HepG2 (cell line): Measurements from ENCODE around the gene EMP2. TPM values are rescaled to one million over a fixed set of nuclear protein-coding genes. Genes with fewer than 3 reads are reported as not detected.

ENCODE experiments used
- ELF3 ChIP-seq: IDR thresholded peaks from 2 replicates; pipeline ENCODE4 v1.6.1; 2016; ENCODE audit warnings: missing genetic modification reagents, missing compliant biosample characterization
- FOXC1 ChIP-seq: sonication (generic); formaldehyde crosslinking; IDR thresholded peaks from 2 replicates; pipeline ENCODE4 v1.8.0; 2022; ENCODE audit warnings: mild to moderate bottlenecking, missing genetic modification reagents, borderline replicate concordance
- FOXK1 ChIP-seq: sonication (generic); formaldehyde crosslinking; IDR thresholded peaks from 2 replicates; pipeline ENCODE4 v1.4.0; 2020; ENCODE audit warnings: low read depth, missing genetic modification reagents, borderline replicate concordance
- HDAC2 ChIP-seq: sonication (generic); formaldehyde crosslinking; IDR thresholded peaks from 2 replicates; pipeline ENCODE4 v1.4.0; 2020; ENCODE audit warnings: missing genetic modification reagents
- HES4 ChIP-seq: sonication (generic); formaldehyde crosslinking; IDR thresholded peaks from 2 replicates; pipeline ENCODE4 v1.9.0; 2021; ENCODE audit warnings: mild to moderate bottlenecking, missing genetic modification reagents, borderline replicate concordance
- KDM5B ChIP-seq: sonication (generic); formaldehyde crosslinking; IDR thresholded peaks from 2 replicates; pipeline ENCODE4 v1.4.0; 2020; ENCODE audit warnings: missing genetic modification reagents, mild to moderate bottlenecking, borderline replicate concordance
- MIXL1 ChIP-seq: IDR thresholded peaks from 2 replicates; pipeline ENCODE4 v1.6.1; 2016
- NCOA1 ChIP-seq: sonication (generic); formaldehyde crosslinking; IDR thresholded peaks from 2 replicates; pipeline ENCODE4 v1.9.0; 2021; ENCODE audit warnings: missing genetic modification reagents
- NRL ChIP-seq: sonication (generic); formaldehyde crosslinking; IDR thresholded peaks from 2 replicates; pipeline ENCODE4 v1.5.0; 2020; ENCODE audit warnings: missing genetic modification reagents, mild to moderate bottlenecking, moderate library complexity, borderline replicate concordance
- SUZ12 ChIP-seq: fragments of 150-350 bp; IDR thresholded peaks from 2 replicates; pipeline ENCODE4 v1.6.1; 2014; ENCODE audit warnings: low read depth, low read length
- TEAD3 ChIP-seq: optimal IDR thresholded peaks from 2 replicates; pipeline ENCODE3; 2016; ENCODE audit warnings: borderline replicate concordance
- ZBTB1 ChIP-seq: sonication (generic); formaldehyde crosslinking; IDR thresholded peaks from 2 replicates; pipeline ENCODE4 v1.4.0; 2020; ENCODE audit warnings: missing genetic modification reagents, borderline replicate concordance
- ZBTB38 ChIP-seq: sonication (generic); formaldehyde crosslinking; IDR thresholded peaks from 2 replicates; pipeline ENCODE4 v1.5.1; 2020; ENCODE audit warnings: mild to moderate bottlenecking, missing genetic modification reagents
- ZBTB42 ChIP-seq: sonication (generic); formaldehyde crosslinking; IDR thresholded peaks from 2 replicates; pipeline ENCODE4 v1.5.0; 2020; ENCODE audit warnings: mild to moderate bottlenecking, missing genetic modification reagents
- ZNF451 ChIP-seq: sonication (generic); formaldehyde crosslinking; IDR thresholded peaks from 2 replicates; pipeline ENCODE4 v1.5.0; 2020; ENCODE audit warnings: mild to moderate bottlenecking, missing genetic modification reagents
- ZNF83 ChIP-seq: sonication (generic); formaldehyde crosslinking; IDR thresholded peaks from 2 replicates; pipeline ENCODE4 v1.4.0; 2020; ENCODE audit warnings: missing genetic modification reagents, mild to moderate bottlenecking, borderline replicate concordance
- polyA plus RNA-seq, 8 experiments: library from polyadenylated mRNA; depleted of rRNA in 3 of 8; stranded (reverse) in 7 of 8; unstranded in 1 of 8; fragments of >200 nt; fragmentation: Illumina TruSeq in 4 of 8; extraction: Trizol in 4 of 8; gene quantifications; 2 replicates each; pipeline versions ENCODE4 v1.2.1 to v1.2.3, GENCODE V29; 2011 to 2016; ENCODE audit warnings: low read depth in 4 of 8, missing spikeins in 1 of 8, mixed read lengths in 1 of 8; ENCODE audit not compliant: insufficient read depth in 1 of 8
- total RNA-seq, 5 experiments: library from RNA; depleted of rRNA; stranded (reverse); fragments of >200 nt; fragmentation: Illumina TruSeq; extraction: Trizol; gene quantifications; 2 replicates each; pipeline ENCODE4 v1.2.3, GENCODE V29; 2016; ENCODE audit warnings: low read depth in 1 of 5
- TF ChIP-seq, protein P1 (sequence below): sonication (generic); formaldehyde crosslinking; IDR thresholded peaks from 2 replicates; pipeline ENCODE4 v1.5.1; 2020; ENCODE audit warnings: missing genetic modification reagents, mild to moderate bottlenecking, borderline replicate concordance
- TF ChIP-seq, protein P2 (sequence below): sonication (generic); formaldehyde crosslinking; IDR thresholded peaks from 2 replicates; pipeline ENCODE4 v1.8.0; 2022; ENCODE audit warnings: missing genetic modification reagents, mild to moderate bottlenecking, borderline replicate concordance
- TF ChIP-seq, protein P3 (sequence below): IDR thresholded peaks from 2 replicates; pipeline ENCODE4 v1.6.1; 2012; ENCODE audit warnings: inconsistent platforms
- TF ChIP-seq, protein P4 (sequence below): sonication (generic); formaldehyde crosslinking; IDR thresholded peaks from 2 replicates; pipeline ENCODE4 v1.4.0; 2020; ENCODE audit warnings: missing genetic modification reagents, borderline replicate concordance
- TF ChIP-seq, protein P5 (sequence below): sonication (generic); formaldehyde crosslinking; IDR thresholded peaks from 2 replicates; pipeline ENCODE4 v1.5.0; 2020; ENCODE audit warnings: mild to moderate bottlenecking, missing genetic modification reagents, moderate library complexity

The EMP2 gene
- total and polyA plus RNA-seq, 2 of the 13 experiments (the other 11 are each of a cell fraction or from before 2014, with no cell fraction given) = 24.6 to 91.2 TPM

DNA sequence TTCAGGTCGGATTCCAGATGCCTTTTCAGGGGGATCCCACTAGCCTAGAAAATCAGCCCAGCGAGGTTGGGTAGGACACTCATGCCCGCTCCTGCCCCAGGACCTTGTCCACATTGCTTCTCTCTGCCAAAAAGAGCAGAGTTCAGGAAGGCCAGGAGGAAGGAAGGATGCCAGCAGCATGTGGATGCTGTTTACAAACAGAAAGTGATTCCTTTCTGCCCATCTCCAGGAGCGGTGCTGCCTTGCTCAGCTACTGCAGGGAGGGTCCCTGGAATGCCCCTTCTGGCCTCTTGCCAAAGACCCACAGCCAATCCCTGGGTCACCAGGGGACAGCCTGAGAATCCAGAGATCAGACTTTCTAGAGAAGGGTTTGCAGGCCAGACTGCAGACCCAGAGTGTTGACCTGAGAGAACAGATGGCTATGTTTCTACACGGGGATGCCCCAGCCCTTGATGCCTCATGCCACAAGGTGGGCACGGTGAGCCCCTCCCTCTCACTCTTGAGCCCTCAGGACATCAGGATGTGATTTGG, 32.3 kb upstream of the EMP2 start (continued):
- TF ChIP-seq, protein P1, sequence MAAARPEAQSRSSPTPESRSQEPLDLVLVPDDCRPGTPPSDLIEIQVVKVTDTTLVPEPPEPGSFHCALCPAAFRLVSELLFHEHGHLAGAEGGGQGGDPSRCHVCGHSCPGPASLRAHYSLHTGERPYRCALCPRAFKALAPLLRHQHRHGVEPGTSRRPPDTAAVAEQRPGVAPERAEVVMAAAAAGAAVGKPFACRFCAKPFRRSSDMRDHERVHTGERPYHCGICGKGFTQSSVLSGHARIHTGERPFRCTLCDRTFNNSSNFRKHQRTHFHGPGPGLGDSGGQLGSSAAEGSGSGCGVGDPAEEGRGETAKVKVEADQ (CRISPR knock-in tag) = no peak
- TF ChIP-seq HDAC2 (CRISPR knock-in tag) = peak; percentile 37; the same call in 1 of the 2 replicates
- no peak for TF ChIP-seq ZNF83 (CRISPR knock-in tag)
- peak; percentile 65 for TF ChIP-seq TEAD3 (CRISPR knock-in tag)
- TF ChIP-seq, protein P2, sequence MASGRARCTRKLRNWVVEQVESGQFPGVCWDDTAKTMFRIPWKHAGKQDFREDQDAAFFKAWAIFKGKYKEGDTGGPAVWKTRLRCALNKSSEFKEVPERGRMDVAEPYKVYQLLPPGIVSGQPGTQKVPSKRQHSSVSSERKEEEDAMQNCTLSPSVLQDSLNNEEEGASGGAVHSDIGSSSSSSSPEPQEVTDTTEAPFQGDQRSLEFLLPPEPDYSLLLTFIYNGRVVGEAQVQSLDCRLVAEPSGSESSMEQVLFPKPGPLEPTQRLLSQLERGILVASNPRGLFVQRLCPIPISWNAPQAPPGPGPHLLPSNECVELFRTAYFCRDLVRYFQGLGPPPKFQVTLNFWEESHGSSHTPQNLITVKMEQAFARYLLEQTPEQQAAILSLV (CRISPR knock-in tag) = peak; percentile 48; the same call in 1 of the 2 replicates
- TF ChIP-seq HES4 (CRISPR knock-in tag) = no peak
- no peak for TF ChIP-seq SUZ12
- peak; percentile 56; the same call in 1 of the 2 replicates for TF ChIP-seq FOXC1 (CRISPR knock-in tag)
- peak; percentile 69 for TF ChIP-seq ELF3 (CRISPR knock-in tag)
- TF ChIP-seq KDM5B (CRISPR knock-in tag) = peak; percentile 40; the same call in 1 of the 2 replicates
- TF ChIP-seq ZNF451 = 0 out of 2 replicates have a peak, but pooled peaks have one; percentile 20
- no peak for TF ChIP-seq NCOA1 (CRISPR knock-in tag)
- TF ChIP-seq, protein P3, sequence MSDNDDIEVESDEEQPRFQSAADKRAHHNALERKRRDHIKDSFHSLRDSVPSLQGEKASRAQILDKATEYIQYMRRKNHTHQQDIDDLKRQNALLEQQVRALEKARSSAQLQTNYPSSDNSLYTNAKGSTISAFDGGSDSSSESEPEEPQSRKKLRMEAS = peak; percentile 57; the same call in 1 of the 2 replicates
- TF ChIP-seq ZBTB42 = 0 out of 2 replicates have a peak, but pooled peaks have one; percentile 30
- TF ChIP-seq, protein P4, sequence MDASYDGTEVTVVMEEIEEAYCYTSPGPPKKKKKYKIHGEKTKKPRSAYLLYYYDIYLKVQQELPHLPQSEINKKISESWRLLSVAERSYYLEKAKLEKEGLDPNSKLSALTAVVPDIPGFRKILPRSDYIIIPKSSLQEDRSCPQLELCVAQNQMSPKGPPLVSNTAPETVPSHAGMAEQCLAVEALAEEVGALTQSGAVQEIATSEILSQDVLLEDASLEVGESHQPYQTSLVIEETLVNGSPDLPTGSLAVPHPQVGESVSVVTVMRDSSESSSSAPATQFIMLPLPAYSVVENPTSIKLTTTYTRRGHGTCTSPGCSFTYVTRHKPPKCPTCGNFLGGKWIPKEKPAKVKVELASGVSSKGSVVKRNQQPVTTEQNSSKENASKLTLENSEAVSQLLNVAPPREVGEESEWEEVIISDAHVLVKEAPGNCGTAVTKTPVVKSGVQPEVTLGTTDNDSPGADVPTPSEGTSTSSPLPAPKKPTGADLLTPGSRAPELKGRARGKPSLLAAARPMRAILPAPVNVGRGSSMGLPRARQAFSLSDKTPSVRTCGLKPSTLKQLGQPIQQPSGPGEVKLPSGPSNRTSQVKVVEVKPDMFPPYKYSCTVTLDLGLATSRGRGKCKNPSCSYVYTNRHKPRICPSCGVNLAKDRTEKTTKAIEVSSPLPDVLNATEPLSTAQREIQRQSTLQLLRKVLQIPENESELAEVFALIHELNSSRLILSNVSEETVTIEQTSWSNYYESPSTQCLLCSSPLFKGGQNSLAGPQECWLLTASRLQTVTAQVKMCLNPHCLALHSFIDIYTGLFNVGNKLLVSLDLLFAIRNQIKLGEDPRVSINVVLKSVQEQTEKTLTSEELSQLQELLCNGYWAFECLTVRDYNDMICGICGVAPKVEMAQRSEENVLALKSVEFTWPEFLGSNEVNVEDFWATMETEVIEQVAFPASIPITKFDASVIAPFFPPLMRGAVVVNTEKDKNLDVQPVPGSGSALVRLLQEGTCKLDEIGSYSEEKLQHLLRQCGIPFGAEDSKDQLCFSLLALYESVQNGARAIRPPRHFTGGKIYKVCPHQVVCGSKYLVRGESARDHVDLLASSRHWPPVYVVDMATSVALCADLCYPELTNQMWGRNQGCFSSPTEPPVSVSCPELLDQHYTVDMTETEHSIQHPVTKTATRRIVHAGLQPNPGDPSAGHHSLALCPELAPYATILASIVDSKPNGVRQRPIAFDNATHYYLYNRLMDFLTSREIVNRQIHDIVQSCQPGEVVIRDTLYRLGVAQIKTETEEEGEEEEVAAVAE (CRISPR knock-in tag) = no peak
- TF ChIP-seq ZBTB1 = 0 out of 2 replicates have a peak, but pooled peaks have one; percentile 35
- TF ChIP-seq MIXL1 = 0 out of 2 replicates have a peak, but pooled peaks have one; percentile 21
- TF ChIP-seq NRL (CRISPR knock-in tag) = 0 out of 2 replicates have a peak, but pooled peaks have one; percentile 52
- TF ChIP-seq ZBTB38 (CRISPR knock-in tag) = peak; percentile 32; the same call in 1 of the 2 replicates
- TF ChIP-seq, protein P5, sequence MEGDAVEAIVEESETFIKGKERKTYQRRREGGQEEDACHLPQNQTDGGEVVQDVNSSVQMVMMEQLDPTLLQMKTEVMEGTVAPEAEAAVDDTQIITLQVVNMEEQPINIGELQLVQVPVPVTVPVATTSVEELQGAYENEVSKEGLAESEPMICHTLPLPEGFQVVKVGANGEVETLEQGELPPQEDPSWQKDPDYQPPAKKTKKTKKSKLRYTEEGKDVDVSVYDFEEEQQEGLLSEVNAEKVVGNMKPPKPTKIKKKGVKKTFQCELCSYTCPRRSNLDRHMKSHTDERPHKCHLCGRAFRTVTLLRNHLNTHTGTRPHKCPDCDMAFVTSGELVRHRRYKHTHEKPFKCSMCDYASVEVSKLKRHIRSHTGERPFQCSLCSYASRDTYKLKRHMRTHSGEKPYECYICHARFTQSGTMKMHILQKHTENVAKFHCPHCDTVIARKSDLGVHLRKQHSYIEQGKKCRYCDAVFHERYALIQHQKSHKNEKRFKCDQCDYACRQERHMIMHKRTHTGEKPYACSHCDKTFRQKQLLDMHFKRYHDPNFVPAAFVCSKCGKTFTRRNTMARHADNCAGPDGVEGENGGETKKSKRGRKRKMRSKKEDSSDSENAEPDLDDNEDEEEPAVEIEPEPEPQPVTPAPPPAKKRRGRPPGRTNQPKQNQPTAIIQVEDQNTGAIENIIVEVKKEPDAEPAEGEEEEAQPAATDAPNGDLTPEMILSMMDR (CRISPR knock-in tag) = peak; percentile 34; the same call in 1 of the 2 replicates
- peak; percentile 25; the same call in 1 of the 2 replicates for TF ChIP-seq FOXK1 (CRISPR knock-in tag)
